Measurements from ENCODE around the gene CGAS. TPM values are rescaled to one million over a fixed set of nuclear protein-coding genes. Genes with fewer than 3 reads are reported as not detected.
A peak's percentile ranks its signal among the peaks of the same experiment; 100 is the strongest.

Gene CGAS
- total and polyA plus RNA-seq, 2 of the 4 experiments (the other 2 are of a cell fraction), result 1.5 to 1.6 TPM

DNA sequence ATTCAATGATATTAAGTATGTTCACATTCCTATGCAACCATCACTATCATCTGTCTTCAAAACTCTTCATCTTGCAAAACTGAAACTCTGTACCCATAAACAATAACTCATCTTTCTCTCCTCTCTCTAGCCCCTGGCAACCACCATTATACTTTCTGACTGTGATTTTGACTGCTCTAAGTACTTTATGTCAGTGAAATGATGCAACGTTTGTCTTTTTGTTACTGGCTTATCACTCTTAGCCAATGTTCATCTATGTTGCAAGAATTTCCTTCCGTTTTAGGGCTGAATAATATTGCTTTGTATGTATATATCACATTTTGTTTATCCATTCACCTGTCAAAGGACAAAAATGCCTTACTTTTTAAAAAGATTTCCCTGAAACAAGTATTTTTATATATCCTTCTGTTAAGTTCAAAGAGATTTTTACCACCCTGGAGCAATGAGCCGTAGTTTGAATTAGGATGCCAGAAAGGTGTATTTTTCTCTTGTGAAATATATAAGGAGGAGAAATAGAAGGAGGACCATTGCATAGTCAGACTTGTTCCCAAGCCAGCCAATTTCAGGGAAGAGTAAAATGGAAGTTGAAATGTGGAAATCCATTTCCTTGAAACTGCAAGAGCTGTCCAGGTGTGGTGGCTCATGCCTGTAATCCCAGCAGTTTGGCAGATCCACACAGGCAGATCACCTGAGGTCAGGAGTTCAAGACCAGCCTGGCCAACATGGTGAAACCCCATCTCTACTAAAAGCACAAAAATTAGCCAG is 4.0 kb upstream of the CGAS start:
- Histone ChIP-seq H3K9me3 (ENCODE audit: control insufficient read depth, insufficient read depth, low read length) (no peaks in the 10 kb centered on the region), H3K18ac (ENCODE audit: low read depth, low read length) (no peak overlapping the region), H3K14ac (replicated peaks; ENCODE audit: low read depth, low read length) (no peak overlapping the region; the same call in 1 of the 2 replicates), H3K27me3 (ENCODE audit: control insufficient read depth, insufficient read depth, low read length) (no peaks in the 10 kb centered on the region), H2BK120ac (ENCODE audit: low read depth, low read length) (no peak overlapping the region), H2AFZ (replicated peaks; ENCODE audit: low read length, poor library complexity) (no peak overlapping the region), H2BK15ac (ENCODE audit: low read depth, low read length) (no peak overlapping the region), H4K91ac (ENCODE audit: insufficient read depth, low read depth, low read length) (no peak overlapping the region), H3K23ac (ENCODE audit: low read depth, low read length) (no peak overlapping the region), H2AK9ac (replicated peaks; ENCODE audit: low read depth, low read length, poor library complexity) (no peak overlapping the region), H3K9ac (ENCODE audit: low read depth, low read length) (no peak overlapping the region), H4K5ac (ENCODE audit: low read depth, low read length) (no peak overlapping the region), H3K56ac (ENCODE audit: extremely low read depth, insufficient read depth, low read length) (no peak overlapping the region), H2BK5ac (ENCODE audit: low read depth, low read length, poor library complexity, severe bottlenecking) (no peak overlapping the region), H3K4me1 (ENCODE audit: control insufficient read depth, insufficient read depth, low read length) (no peaks in the 10 kb centered on the region), H4K8ac (ENCODE audit: low read depth in 2 of 2, low read length in 2 of 2) (no peak overlapping the region), H3K4me3 (ENCODE audit: insufficient read depth, low read depth, low read length) (no peak overlapping the region), H3K4ac (ENCODE audit: low read depth, low read length) (no peak overlapping the region), H2BK20ac (ENCODE audit: low read depth, low read length) (no peak overlapping the region), H4K20me1 (ENCODE audit: insufficient read depth, low read length) (no peaks in the 10 kb centered on the region), H3K4me2 (ENCODE audit: low read depth, low read length) (no peak overlapping the region), H3K36me3 (ENCODE audit: control insufficient read depth, insufficient read depth, low read length) (no peaks in the 10 kb centered on the region), H3K9me1 (ENCODE audit: insufficient read depth, low read length) (no peaks in the 10 kb centered on the region), H3K27ac (ENCODE audit: insufficient read depth, low read length) (no peak overlapping the region), H3K79me1 (ENCODE audit: low read depth in 1 of 2, low read length in 2 of 2) (peaks cover 4 to 14% of the 10 kb centered on the region in 2 experiments; a peak in 3 of 4 replicates), H2AK5ac (ENCODE audit: low read depth, low read length) (no peak overlapping the region)
- no TSS peak for BruUV-seq (replicated peaks)
- ATAC-seq (ENCODE audit: low read depth) (no peak), DNase-seq (peak; percentile 41)
- in situ Hi-C loops (cut with MboI; ENCODE audit: low sequenced_read_pairs) (no loop called here), intact Hi-C loops (cut with micrococcal nuclease) (no loop called here), dilution Hi-C loops (cut with HindIII; ENCODE audit: low sequenced_read_pairs, unreplicated experiment) (no loop called here)
- 100% methylated on average over 1 of the region's 3 CpGs; no CpG with 5 or more reads in 1 of the 2 experiments for WGBS, 2 experiments (ENCODE audit: extremely low coverage in 2 of 2, insufficient read length in 1 of 2)
- TF ChIP-seq BHLHE40 (IDR thresholded peaks at IDR 0.05; ENCODE audit: low read depth, low read length) (no peak), CEBPB (IDR thresholded peaks at IDR 0.05; ENCODE audit: low read depth, low read length) (peak; percentile 89), POLR2A (IDR thresholded peaks at IDR 0.05; ENCODE audit: low read depth, low read length) (no peak), SMC3 (IDR thresholded peaks at IDR 0.05; ENCODE audit: low read depth, low read length) (no peak), MXI1 (IDR thresholded peaks at IDR 0.05; ENCODE audit: borderline replicate concordance, low read depth, low read length) (no peak), RAD21 (IDR thresholded peaks at IDR 0.05; ENCODE audit: low read length) (no peak)
- ChIA-PET POLR2A (ENCODE audit: unreplicated experiment) (no interaction called here), CTCF (no interaction called here)

Measured in IMR-90 (cell line).